NB4 (cell line): ENCODE data around the gene PIK3C2B.

ENCODE experiments used
- CTCF ChIP-seq: IDR thresholded peaks from one replicate; pipeline ENCODE4 v1.5.1; 2012; ENCODE audit warnings: low read depth, low read length
- POLR2A ChIP-seq: IDR thresholded peaks from 2 replicates; pipeline ENCODE4 v1.6.1; 2011; ENCODE audit warnings: mild to moderate bottlenecking; ENCODE audit not compliant: insufficient read length; ENCODE audit errors: extremely low read depth

DNA sequence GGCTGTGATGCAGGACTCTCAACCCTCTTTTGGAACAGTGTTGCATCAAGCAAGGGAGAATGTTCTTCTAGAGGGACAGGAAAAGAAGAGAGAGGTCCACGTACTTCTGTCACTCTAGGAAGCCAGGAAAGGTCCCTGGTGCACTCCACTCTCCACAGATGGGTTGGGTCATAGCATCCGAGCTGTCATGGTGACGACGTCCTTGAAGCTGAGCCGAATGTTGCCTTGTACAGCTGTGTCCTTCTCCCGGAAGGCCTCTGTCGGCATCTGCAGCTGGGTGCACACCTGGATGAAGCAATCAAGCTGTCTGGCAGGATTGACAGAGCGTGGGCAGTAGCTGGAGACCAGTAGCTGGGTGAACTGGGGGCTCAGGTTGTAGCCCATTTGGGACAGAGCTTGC, 34.1 kb upstream of the PIK3C2B start:
- TF ChIP-seq CTCF = no peak
- TF ChIP-seq POLR2A = no peak
